Hepatocyte (in vitro differentiated cells): Measurements from ENCODE around the gene ALDOC.

Experiments
- EZH2 ChIP-seq: fragments of 200-600 bp; sonication (generic); IDR thresholded peaks from 2 replicates; pipeline ENCODE4 v1.6.1; 2016; ENCODE audit warnings: antibody characterized with exemption, mild to moderate bottlenecking, borderline replicate concordance
- EZH2phosphoT487 ChIP-seq: fragments of 200-600 bp; sonication (generic); IDR thresholded peaks from one replicate; pipeline ENCODE4 v1.6.1; 2018; ENCODE audit warnings: antibody characterized with exemption, mild to moderate bottlenecking, low read depth, moderate library complexity; ENCODE audit not compliant: unreplicated experiment, severe bottlenecking
- TF ChIP-seq, protein P1 (sequence below): fragments of 200-600 bp; sonication (generic); IDR thresholded peaks from 2 replicates; pipeline ENCODE4 v1.5.1; 2016; ENCODE audit warnings: antibody characterized with exemption, mild to moderate bottlenecking; ENCODE audit not compliant: poor library complexity

DNA sequence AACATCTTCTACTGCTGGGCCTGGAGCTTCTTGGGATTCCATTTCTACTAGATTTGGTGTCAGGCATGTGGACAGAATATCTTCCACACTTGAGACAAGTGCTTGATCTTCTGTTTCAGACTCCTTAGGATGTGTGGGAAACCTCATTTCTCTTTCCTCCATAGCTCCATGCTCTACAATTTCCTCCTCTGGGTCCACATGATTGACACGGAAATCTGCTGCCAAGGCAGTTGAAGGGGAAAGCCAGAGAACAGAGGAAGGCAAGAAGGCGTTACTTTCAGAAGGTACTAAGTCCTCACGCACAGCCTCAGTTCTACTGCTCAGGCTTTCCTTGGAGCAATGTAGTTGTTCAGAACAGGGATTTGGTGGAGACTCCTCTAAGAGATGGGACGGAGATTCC lies 15.6 kb upstream of the ALDOC start:
- TF ChIP-seq, protein P1, sequence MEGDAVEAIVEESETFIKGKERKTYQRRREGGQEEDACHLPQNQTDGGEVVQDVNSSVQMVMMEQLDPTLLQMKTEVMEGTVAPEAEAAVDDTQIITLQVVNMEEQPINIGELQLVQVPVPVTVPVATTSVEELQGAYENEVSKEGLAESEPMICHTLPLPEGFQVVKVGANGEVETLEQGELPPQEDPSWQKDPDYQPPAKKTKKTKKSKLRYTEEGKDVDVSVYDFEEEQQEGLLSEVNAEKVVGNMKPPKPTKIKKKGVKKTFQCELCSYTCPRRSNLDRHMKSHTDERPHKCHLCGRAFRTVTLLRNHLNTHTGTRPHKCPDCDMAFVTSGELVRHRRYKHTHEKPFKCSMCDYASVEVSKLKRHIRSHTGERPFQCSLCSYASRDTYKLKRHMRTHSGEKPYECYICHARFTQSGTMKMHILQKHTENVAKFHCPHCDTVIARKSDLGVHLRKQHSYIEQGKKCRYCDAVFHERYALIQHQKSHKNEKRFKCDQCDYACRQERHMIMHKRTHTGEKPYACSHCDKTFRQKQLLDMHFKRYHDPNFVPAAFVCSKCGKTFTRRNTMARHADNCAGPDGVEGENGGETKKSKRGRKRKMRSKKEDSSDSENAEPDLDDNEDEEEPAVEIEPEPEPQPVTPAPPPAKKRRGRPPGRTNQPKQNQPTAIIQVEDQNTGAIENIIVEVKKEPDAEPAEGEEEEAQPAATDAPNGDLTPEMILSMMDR, result no peak
- TF ChIP-seq EZH2phosphoT487 (no peak), EZH2 (no peak)
